Right lobe of liver (tissue), 6 donors: ENCODE results near the gene AGBL5. TPM values are rescaled to one million over a fixed set of nuclear protein-coding genes. Genes with fewer than 3 reads are reported as not detected.

Experiments used
- ATAC-seq, 4 donors: fragments of 200-7000 bp; cut with Tn5 transposase; one replicate each; pipeline ENCODE4 v1.9.1; 2020; ENCODE audit warnings: mild to moderate bottlenecking in 4 of 4, moderate library complexity in 4 of 4
- DNase-seq, 3 donors: peaks; one replicate each; pipeline ENCODE4 v3.0.0-alpha.2; 2020
- H3K27ac ChIP-seq, 3 donors: fragments of 200-600 bp; one replicate each; pipeline ENCODE4 v1.8.0; 2022
- H3K27me3 ChIP-seq, 2 donors: fragments of 200-600 bp; one replicate each; pipeline ENCODE4 v1.8.0; 2022
- H3K36me3 ChIP-seq, 4 donors: fragments of 200-600 bp; sonication (generic) in 1 of 4; one replicate each; pipeline versions ENCODE4 v1.5.1 to v1.8.0; 2017 to 2022; ENCODE audit warnings: control low read depth in 1 of 4
- H3K4me1 ChIP-seq, 4 donors: fragments of 200-600 bp; sonication (generic) in 1 of 4; one replicate each; pipeline versions ENCODE4 v1.5.1 to v1.8.0; 2017 to 2022; ENCODE audit warnings: control low read depth in 1 of 4
- H3K4me3 ChIP-seq, 3 donors: fragments of 200-600 bp; one replicate each; pipeline ENCODE4 v1.8.0; 2022
- H3K9me3 ChIP-seq, 4 donors: fragments of 200-600 bp; sonication (generic) in 1 of 4; one replicate each; pipeline versions ENCODE4 v1.5.1 to v1.8.0; 2017 to 2022; ENCODE audit warnings: control low read depth in 1 of 4
- POLR2A ChIP-seq: fragments of 450-650 bp; IDR thresholded peaks from one replicate; pipeline ENCODE4 v1.6.1; 2017; ENCODE audit warnings: antibody characterized with exemption, mild to moderate bottlenecking
- WGBS: methylation state at CpG from one replicate; pipeline ENCODE4 v1.1.6; 2018; ENCODE audit warnings: low coverage, low lambda C conversion rate; ENCODE audit not compliant: insufficient coverage; ENCODE audit errors: missing lambda C conversion rate; 5-methylcytosine and 5-hydroxymethylcytosine counted together
- intact Hi-C, 2 donors: fragments of 100-400 bp; cut with DNase I; formaldehyde crosslinking; loops; one replicate each; pipeline versions ENCODE4 v1.11.2 to v1.14.1; 2022
- total RNA-seq, 6 experiments: library from RNA; depleted of rRNA in 2 of 6; stranded (reverse); fragments of >200 nt in 2 of 6; fragmentation: NEBNext Ultra II Directional in 3 of 6; extraction: Animal tissue kit (Norgen Biotek cat#: 25700) in 3 of 6; gene quantifications; one replicate each; pipeline versions ENCODE4 v1.1.0 to v1.2.4, GENCODE V29; 2016 to 2023
- TF ChIP-seq, protein P1 (sequence below), 4 donors: fragments of 200-600 bp in 3 of 4; fragments of 450-650 bp in 1 of 4; IDR thresholded peaks; one replicate each; pipeline versions ENCODE4 v1.5.1 to v1.8.0; 2016 to 2022; ENCODE audit warnings: antibody characterized with exemption in 4 of 4, mild to moderate bottlenecking in 2 of 4
- donor health status: DM: no; HTN: yes; CAD: no.
- donor health status: DM: no; HTN: no; CAD: no.
- donor health status: DM: no; HTN: no; CAD: no.
- donor health status: DM: no; HTN: yes; CAD: no.
- donor health status: DM: no; HTN: yes; CAD: no.

The AGBL5 gene
- total RNA-seq, 6 experiments from 2014 or later, result 3.9 to 7.4 (median 6.4) TPM

GRCh38 chr2:27069436-27069835 is 18.0 kb downstream of the AGBL5 start:
- ATAC-seq (no peak), DNase-seq (no peak)
- 90% methylated on average over 4 of the region's 6 CpGs for WGBS
- no peak overlapping the region for H3K27ac ChIP-seq
- TF ChIP-seq, protein P1, sequence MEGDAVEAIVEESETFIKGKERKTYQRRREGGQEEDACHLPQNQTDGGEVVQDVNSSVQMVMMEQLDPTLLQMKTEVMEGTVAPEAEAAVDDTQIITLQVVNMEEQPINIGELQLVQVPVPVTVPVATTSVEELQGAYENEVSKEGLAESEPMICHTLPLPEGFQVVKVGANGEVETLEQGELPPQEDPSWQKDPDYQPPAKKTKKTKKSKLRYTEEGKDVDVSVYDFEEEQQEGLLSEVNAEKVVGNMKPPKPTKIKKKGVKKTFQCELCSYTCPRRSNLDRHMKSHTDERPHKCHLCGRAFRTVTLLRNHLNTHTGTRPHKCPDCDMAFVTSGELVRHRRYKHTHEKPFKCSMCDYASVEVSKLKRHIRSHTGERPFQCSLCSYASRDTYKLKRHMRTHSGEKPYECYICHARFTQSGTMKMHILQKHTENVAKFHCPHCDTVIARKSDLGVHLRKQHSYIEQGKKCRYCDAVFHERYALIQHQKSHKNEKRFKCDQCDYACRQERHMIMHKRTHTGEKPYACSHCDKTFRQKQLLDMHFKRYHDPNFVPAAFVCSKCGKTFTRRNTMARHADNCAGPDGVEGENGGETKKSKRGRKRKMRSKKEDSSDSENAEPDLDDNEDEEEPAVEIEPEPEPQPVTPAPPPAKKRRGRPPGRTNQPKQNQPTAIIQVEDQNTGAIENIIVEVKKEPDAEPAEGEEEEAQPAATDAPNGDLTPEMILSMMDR (IDR thresholded peaks at IDR 0.05), result no peak
- TF ChIP-seq POLR2A, result no peak
- peaks cover 0 to 10% (median 4%) of the 10 kb centered on the region in 4 donors for H3K4me1 ChIP-seq
- peaks cover 0 to 16% (median 0%) of the 10 kb centered on the region in 4 donors for H3K36me3 ChIP-seq
- no peak overlapping the region for H3K4me3 ChIP-seq
- H3K9me3 ChIP-seq, result no peaks in the 10 kb centered on the region
- intact Hi-C loops, result no loop called here
- no peaks in the 10 kb centered on the region for H3K27me3 ChIP-seq

DNA sequence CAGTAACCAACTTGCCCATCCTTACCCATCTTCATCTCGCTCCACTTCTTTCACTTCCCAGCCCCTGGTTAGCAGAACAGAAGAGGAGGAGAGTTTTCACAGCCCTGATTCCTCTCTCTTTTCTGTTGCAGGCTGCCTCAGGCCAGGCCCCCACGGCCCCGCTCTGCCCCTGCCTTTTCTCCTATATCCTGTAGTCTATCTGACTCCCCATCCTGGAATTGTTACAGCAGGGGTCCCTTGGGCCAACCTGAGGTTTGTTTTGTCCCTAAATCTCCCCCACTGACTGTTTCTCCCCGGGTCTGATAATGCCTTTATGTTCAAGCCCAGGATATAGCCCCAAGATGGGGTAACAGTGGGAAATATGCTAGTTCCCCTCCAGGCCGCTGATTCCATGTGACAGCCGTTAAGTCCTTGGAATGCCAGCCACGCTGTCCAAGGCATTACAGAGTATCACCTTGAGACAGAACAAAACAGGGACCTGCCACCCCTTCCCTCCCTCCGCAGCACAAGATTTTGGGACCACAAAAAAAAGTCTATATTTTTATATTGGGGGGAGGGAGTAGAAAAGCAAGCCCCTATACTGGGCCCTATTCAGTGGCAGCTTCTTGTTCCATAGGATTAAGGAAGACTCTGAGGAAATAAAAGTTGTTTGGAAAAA is 18.6 kb downstream of the AGBL5 start:
- no peak for DNase-seq
- no peak for ATAC-seq
- intact Hi-C loops, result loop anchor here in 1 of 2 donors (10.0 kb wide), 1 partner anchor 105 kb away; no protein-coding TSS in a partner anchor
- TF ChIP-seq, protein P1 (IDR thresholded peaks at IDR 0.05), result no peak
- TF ChIP-seq POLR2A, result no peak
- 81% methylated on average over 7 of the region's 8 CpGs for WGBS
- Histone ChIP-seq H3K9me3 (no peaks in the 10 kb centered on the region), H3K36me3 (peaks cover 0 to 16% (median 0%) of the 10 kb centered on the region in 4 donors), H3K27ac (no peak overlapping the region), H3K4me3 (peak overlapping the region in 2 of 3 donors; percentile 85 to 91), H3K27me3 (no peaks in the 10 kb centered on the region), H3K4me1 (peaks cover 0 to 10% (median 4%) of the 10 kb centered on the region in 4 donors)

- no peaks in the 10 kb centered on the region for H3K9me3 ChIP-seq
- H3K27ac ChIP-seq, result peak overlapping the region; percentile 75 to 89 (median 80)
- DNase-seq (no peak), ATAC-seq (peak in 1 of 4 donors; percentile 1)
- intact Hi-C loops, result loop anchor here in 1 of 2 donors (10.0 kb wide), 1 partner anchor 106 kb away; no protein-coding TSS in a partner anchor
- no peak for TF ChIP-seq POLR2A
- TF ChIP-seq, protein P1 (IDR thresholded peaks at IDR 0.05), result no peak
- peaks cover 0 to 13% (median 0%) of the 10 kb centered on the region in 4 donors for H3K36me3 ChIP-seq
- H3K4me1 ChIP-seq, result peaks cover 0 to 10% (median 4%) of the 10 kb centered on the region in 4 donors
- 2% methylated on average over 11 of the region's 11 CpGs for WGBS
- H3K27me3 ChIP-seq, result no peaks in the 10 kb centered on the region
- peak overlapping the region; percentile 85 to 94 (median 91) for H3K4me3 ChIP-seq
Observed at GRCh38 chr2:27070653-27071276, 19.3 kb downstream of the AGBL5 start.

- intact Hi-C loops, result loop anchor here in 1 of 2 donors (10.0 kb wide), 1 partner anchor 107 kb away; no protein-coding TSS in a partner anchor
- ATAC-seq, result peak; percentile 93 to 98 (median 96)
- H3K4me1 ChIP-seq, result peaks cover 0 to 10% (median 4%) of the 10 kb centered on the region in 4 donors
Observed at GRCh38 chr2:27071277-27071989, 20.0 kb downstream of the AGBL5 start, which contains the start of gene OST4. Gene OST4 (minus strand): TSS chr2:27071654.

More at GRCh38 chr2:27071277-27071989, 20.0 kb downstream of the AGBL5 start, which contains the start of gene OST4:
- peak within 1 kb of the TSS; percentile 85 to 94 (median 91) for H3K4me3 ChIP-seq
- no peaks in the 10 kb centered on the region for H3K27me3 ChIP-seq
- 0% methylated on average over 7 of the region's 86 CpGs for WGBS
- H3K36me3 ChIP-seq, result peaks cover 0 to 13% (median 0%) of the 10 kb centered on the region in 4 donors
- peak within 1 kb of the TSS; percentile 75 to 89 (median 80) for H3K27ac ChIP-seq
- peak; percentile 96 to 97 (median 96) for DNase-seq
- no peaks in the 10 kb centered on the region for H3K9me3 ChIP-seq
- TF ChIP-seq, protein P1 (IDR thresholded peaks at IDR 0.05), result peak in 2 of 4 donors; percentile 11 to 34
- TF ChIP-seq POLR2A, result peak; percentile 78
